MCF 10A (cell line): Measurements from ENCODE around the gene OPN1SW. TPM values are rescaled to one million over a fixed set of nuclear protein-coding genes. Genes with fewer than 3 reads are reported as not detected.

Experiments used
- BruUV-seq: library from RNA; stranded (reverse); fragments of 400-500 nt; replicated peaks from 2 replicates; lab custom pipeline; 2021; lab: Mats Ljungman, UMichigan
- CTCF ChIA-PET: fragments of 300-600 bp; sonication (Branson Sonifier 250); formaldehyde crosslinking; extraction: SDS; loops from one replicate; lab custom pipeline; 2021; ENCODE audit warnings: antibody characterized with exemption, inconsistent platforms; lab: Yijun Ruan, JAX
- POLR2A ChIA-PET: fragments of 300-600, 350-650 bp; sonication (Branson Sonifier 250); formaldehyde crosslinking; extraction: SDS; loops from one replicate; lab custom pipeline; 2020; ENCODE audit warnings: antibody characterized with exemption, inconsistent platforms; lab: Yijun Ruan, JAX
- DNase-seq: peaks from one replicate; pipeline ENCODE4 v3.0.0-alpha.2; 2018; ENCODE audit not compliant: unreplicated experiment
- H3K27ac Mint-ChIP-seq: one replicate; pipeline ENCODE4 v1.8.0; 2022; ENCODE audit warnings: mild to moderate bottlenecking, low read depth, mixed read lengths; ENCODE audit not compliant: unreplicated experiment
- H3K27me3 Mint-ChIP-seq: one replicate; pipeline ENCODE4 v1.8.0; 2022; ENCODE audit warnings: mixed read lengths; ENCODE audit not compliant: insufficient read depth, unreplicated experiment
- H3K36me3 Mint-ChIP-seq: one replicate; pipeline ENCODE4 v1.8.0; 2022; ENCODE audit warnings: mild to moderate bottlenecking, moderate library complexity, mixed read lengths; ENCODE audit not compliant: insufficient read depth, unreplicated experiment
- H3K4me1 Mint-ChIP-seq: one replicate; pipeline ENCODE4 v1.8.0; 2022; ENCODE audit warnings: mixed read lengths; ENCODE audit not compliant: insufficient read depth, unreplicated experiment
- H3K4me3 Mint-ChIP-seq: one replicate; pipeline ENCODE4 v1.8.0; 2022; ENCODE audit warnings: mild to moderate bottlenecking, moderate library complexity, mixed read lengths; ENCODE audit not compliant: unreplicated experiment
- H3K9me3 Mint-ChIP-seq: one replicate; pipeline ENCODE4 v1.8.0; 2022; ENCODE audit warnings: mixed read lengths; ENCODE audit not compliant: unreplicated experiment
- intact Hi-C: fragments of 100-400 bp; cut with micrococcal nuclease; formaldehyde crosslinking; loops from 2 replicates; pipeline ENCODE4 v1.14.1; 2022
- total RNA-seq: library from RNA; stranded (reverse); gene quantifications from 2 replicates; pipeline ENCODE4 v1.2.3, GENCODE V29; 2022
- TF ChIP-seq, protein P1 (sequence below): fragments of 200-600 bp; IDR thresholded peaks from one replicate; pipeline ENCODE4 v1.8.0; 2022; ENCODE audit warnings: antibody characterized with exemption, mild to moderate bottlenecking; ENCODE audit not compliant: unreplicated experiment

The OPN1SW gene
- total RNA-seq, 1 experiment from 2014 or later = not detected

DNA sequence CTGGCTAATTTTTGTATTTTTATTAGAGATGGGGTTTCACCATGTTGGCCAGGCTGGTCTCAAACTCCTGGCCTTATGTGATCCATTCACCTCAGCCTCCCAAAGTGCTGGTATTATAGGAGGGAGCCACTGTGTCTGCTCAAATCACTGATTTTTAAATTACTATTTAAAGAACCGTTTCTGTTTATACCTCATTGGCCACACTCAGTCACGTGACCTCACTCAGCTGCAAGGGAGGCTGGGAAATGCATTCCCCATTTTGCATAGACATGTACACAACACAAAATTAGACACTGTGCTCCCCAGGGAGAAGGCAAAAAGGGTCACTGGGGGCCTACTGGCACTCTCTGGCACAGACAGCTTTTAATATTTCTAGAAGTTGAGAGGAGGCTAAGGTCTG lies 50.1 kb downstream of the OPN1SW start:
- intact Hi-C loops = no loop called here
- BruUV-seq = no TSS peak
- H3K27ac Mint-ChIP-seq = no peak overlapping the region
- H3K4me1 Mint-ChIP-seq = peaks cover 10% of the 10 kb centered on the region
- H3K9me3 Mint-ChIP-seq = no peaks in the 10 kb centered on the region
- TF ChIP-seq, protein P1, sequence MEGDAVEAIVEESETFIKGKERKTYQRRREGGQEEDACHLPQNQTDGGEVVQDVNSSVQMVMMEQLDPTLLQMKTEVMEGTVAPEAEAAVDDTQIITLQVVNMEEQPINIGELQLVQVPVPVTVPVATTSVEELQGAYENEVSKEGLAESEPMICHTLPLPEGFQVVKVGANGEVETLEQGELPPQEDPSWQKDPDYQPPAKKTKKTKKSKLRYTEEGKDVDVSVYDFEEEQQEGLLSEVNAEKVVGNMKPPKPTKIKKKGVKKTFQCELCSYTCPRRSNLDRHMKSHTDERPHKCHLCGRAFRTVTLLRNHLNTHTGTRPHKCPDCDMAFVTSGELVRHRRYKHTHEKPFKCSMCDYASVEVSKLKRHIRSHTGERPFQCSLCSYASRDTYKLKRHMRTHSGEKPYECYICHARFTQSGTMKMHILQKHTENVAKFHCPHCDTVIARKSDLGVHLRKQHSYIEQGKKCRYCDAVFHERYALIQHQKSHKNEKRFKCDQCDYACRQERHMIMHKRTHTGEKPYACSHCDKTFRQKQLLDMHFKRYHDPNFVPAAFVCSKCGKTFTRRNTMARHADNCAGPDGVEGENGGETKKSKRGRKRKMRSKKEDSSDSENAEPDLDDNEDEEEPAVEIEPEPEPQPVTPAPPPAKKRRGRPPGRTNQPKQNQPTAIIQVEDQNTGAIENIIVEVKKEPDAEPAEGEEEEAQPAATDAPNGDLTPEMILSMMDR = no peak
- H3K4me3 Mint-ChIP-seq = no peak overlapping the region
- ChIA-PET POLR2A (interaction anchor here (1.5 kb wide), 1 partner anchor 15 kb away, joined by 3 read pairs; no protein-coding TSS in a partner anchor), CTCF (interaction anchor here (0.6 to 1.3 kb wide), 6 partner anchors 12 to 117 kb away, joined by 3 to 4 read pairs (median 3); no protein-coding TSS in a partner anchor)
- H3K27me3 Mint-ChIP-seq = peaks cover 12% of the 10 kb centered on the region
- no peak for DNase-seq
- H3K36me3 Mint-ChIP-seq = no peaks in the 10 kb centered on the region

DNA sequence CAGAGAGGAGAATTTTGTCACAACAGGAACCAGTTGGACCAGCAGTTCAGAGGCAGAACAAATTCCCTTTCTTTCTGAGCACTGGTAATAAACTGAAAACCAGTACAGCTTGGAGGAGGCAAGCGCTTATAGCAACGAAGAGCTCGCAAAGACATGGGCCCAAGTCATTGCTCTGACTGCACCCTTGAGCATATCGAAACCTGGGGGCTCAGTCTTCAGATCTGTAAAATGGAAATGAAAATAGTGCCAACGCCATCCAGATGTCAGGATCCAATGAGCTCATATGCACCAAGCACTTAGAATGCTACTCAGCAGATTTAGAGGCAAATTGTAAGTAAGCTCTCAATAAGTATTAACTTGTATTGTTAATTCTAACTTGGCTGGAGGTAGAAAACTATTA lies 50.9 kb downstream of the OPN1SW start:
- Mint-ChIP-seq H3K27ac (no peak overlapping the region), H3K9me3 (no peaks in the 10 kb centered on the region), H3K4me3 (no peak overlapping the region), H3K27me3 (peaks cover 12% of the 10 kb centered on the region), H3K4me1 (peaks cover 10% of the 10 kb centered on the region), H3K36me3 (no peaks in the 10 kb centered on the region)
- no peak for DNase-seq
- intact Hi-C loops = no loop called here
- no TSS peak for BruUV-seq
- TF ChIP-seq, protein P1 = no peak
- POLR2A ChIA-PET = interaction anchor here (1.2 kb wide), 1 partner anchor 14 kb away, joined by 5 read pairs; no protein-coding TSS in a partner anchor
- CTCF ChIA-PET = interaction anchor here (0.5 to 1.1 kb wide), 3 partner anchors 109 to 159 kb away, joined by 3 read pairs; no protein-coding TSS in a partner anchor

Other genes with a start within 250 kb of the OPN1SW start
- 2.3 and 5.9 TPM in 2 replicates for gene GARIN1A, start 103.5 kb downstream of the OPN1SW start, total RNA-seq
- 147 and 184 TPM in 2 replicates for gene CALU, start 36.4 kb downstream of the OPN1SW start, total RNA-seq
- gene CCDC136, start 16.2 kb upstream of the OPN1SW start, total RNA-seq = 3.5 and 6.5 TPM in 2 replicates
- 0.28 and 0.44 TPM in 2 replicates for gene FLNC, start 54.6 kb upstream of the OPN1SW start, total RNA-seq
- gene ATP6V1F, start 87.1 kb upstream of the OPN1SW start, total RNA-seq = 125 and 152 TPM in 2 replicates
- 0.42 and 0.68 TPM in 2 replicates for gene KCP, start 134.9 kb upstream of the OPN1SW start, total RNA-seq
- gene IRF5, start 162.1 kb upstream of the OPN1SW start, total RNA-seq = 7.5 and 10.1 TPM in 2 replicates